Spleen (tissue), 11 donors: ENCODE results near the gene NAGLU. TPM values are rescaled to one million over a fixed set of nuclear protein-coding genes. Genes with fewer than 3 reads are reported as not detected.

Experiments used
- DNase-seq: peaks from one replicate; pipeline ENCODE4 v3.0.0-alpha.2; 2020
- H3K27ac ChIP-seq, 8 donors: fragments of 200-600 bp; sonication (generic) in 7 of 8; 1 replicate in 4 of 8; 2 replicates in 4 of 8; pipeline versions ENCODE4 v1.5.0 to v1.8.0; 2016 to 2021; ENCODE audit warnings: inconsistent platforms in 4 of 8, mild to moderate bottlenecking in 4 of 8, moderate library complexity in 1 of 8
- H3K27me3 ChIP-seq, 7 donors: fragments of 200-600 bp; sonication (generic) in 6 of 7; replicated peaks in 1 of 7; 1 replicate in 4 of 7; 2 replicates in 3 of 7; pipeline versions ENCODE4 v1.5.0 to v1.8.0; 2016 to 2021; ENCODE audit warnings: inconsistent platforms in 3 of 7, mild to moderate bottlenecking in 1 of 7
- H3K36me3 ChIP-seq, 6 donors: fragments of 200-600 bp; sonication (generic) in 5 of 6; 1 replicate in 4 of 6; 2 replicates in 2 of 6; pipeline versions ENCODE4 v1.5.0 to v1.8.0; 2016 to 2021; ENCODE audit warnings: inconsistent platforms in 2 of 6
- H3K4me1 ChIP-seq, 6 donors: fragments of 200-600 bp; sonication (generic) in 5 of 6; 1 replicate in 3 of 6; 2 replicates in 3 of 6; pipeline versions ENCODE4 v1.5.0 to v1.8.0; 2016 to 2021; ENCODE audit warnings: inconsistent platforms in 3 of 6
- H3K4me3 ChIP-seq, 8 donors: fragments of 200-600 bp; sonication (generic) in 7 of 8; 1 replicate in 4 of 8; 2 replicates in 4 of 8; pipeline versions ENCODE4 v1.5.0 to v1.8.0; 2016 to 2021; ENCODE audit warnings: inconsistent platforms in 4 of 8, mild to moderate bottlenecking in 4 of 8, moderate library complexity in 2 of 8
- H3K9me3 ChIP-seq, 8 donors: fragments of 200-600 bp; sonication (generic) in 7 of 8; 1 replicate in 4 of 8; 2 replicates in 4 of 8; pipeline versions ENCODE4 v1.5.0 to v1.8.0; 2016 to 2021; ENCODE audit warnings: inconsistent platforms in 4 of 8
- POLR2A ChIP-seq, 3 donors: fragments of 450-650 bp; IDR thresholded peaks; one replicate each; pipeline ENCODE4 v1.5.1; 2017; ENCODE audit warnings: antibody characterized with exemption in 3 of 3, mild to moderate bottlenecking in 1 of 3
- POLR2AphosphoS5 ChIP-seq, 3 donors: sonication (generic); formaldehyde crosslinking; IDR thresholded peaks; one replicate each; pipeline ENCODE4 v1.5.1; 2017; ENCODE audit warnings: antibody characterized with exemption in 3 of 3
- WGBS, 5 donors: extraction: QIAGEN DNeasy Blood & Tissue Kit in 3 of 5; methylation state at CpG; one replicate each; pipeline versions ENCODE4 v1.1.5 to v1.1.7; 2013 to 2018; 5-methylcytosine and 5-hydroxymethylcytosine counted together
- intact Hi-C: fragments of 100-400 bp; cut with DNase I; formaldehyde crosslinking; loops from one replicate; pipeline ENCODE4 v1.15.0; 2023; ENCODE audit warnings: low total_unique reads
- polyA plus RNA-seq, 3 donors: library from polyadenylated mRNA; stranded (reverse); fragments of 200-250 nt; gene quantifications; one replicate each; pipeline ENCODE4 v1.2.1, GENCODE V29; 2013
- total RNA-seq, 7 donors: library from RNA; depleted of rRNA in 3 of 7; stranded (reverse); fragments of >200 nt in 3 of 7; fragmentation: NEBNext Ultra II Directional in 4 of 7; extraction: Animal tissue kit (Norgen Biotek cat#: 25700) in 4 of 7; gene quantifications; one replicate each; pipeline versions ENCODE4 v1.1.0 to v1.2.1, GENCODE V29; 2016 to 2021
- TF ChIP-seq, protein P1 (sequence below), 11 experiments: fragments of 200-600 bp in 7 of 11; fragments of 450-650 bp in 4 of 11; sonication (generic) in 4 of 11; IDR thresholded peaks in 8 of 11; conservative IDR thresholded peaks in 3 of 11; 1 replicate in 7 of 11; 2 replicates in 4 of 11; pipeline versions ENCODE4 v1.4.0 to v1.8.0; 2016 to 2021; ENCODE audit warnings: antibody characterized with exemption in 11 of 11, inconsistent platforms in 4 of 11, mild to moderate bottlenecking in 1 of 11
- donor health status: healthy with polysubstance abuse.
- donor health status: DM: no; HTN: no; CAD: no; lungs with moderate emphysema.
- donor health status: DM: no; HTN: no; CAD: no.
- donor health status: Bipolar disorder and iron deficiency.
- donor health status: healthy.
- donor health status: DM: no; HTN: no; CAD: no.
- donor health status: DM: yes; HTN: yes; CAD: no.

NAGLU gene
- total and polyA plus RNA-seq, 10 donors, result 27.3 to 61.0 (median 49.3) TPM

DNA sequence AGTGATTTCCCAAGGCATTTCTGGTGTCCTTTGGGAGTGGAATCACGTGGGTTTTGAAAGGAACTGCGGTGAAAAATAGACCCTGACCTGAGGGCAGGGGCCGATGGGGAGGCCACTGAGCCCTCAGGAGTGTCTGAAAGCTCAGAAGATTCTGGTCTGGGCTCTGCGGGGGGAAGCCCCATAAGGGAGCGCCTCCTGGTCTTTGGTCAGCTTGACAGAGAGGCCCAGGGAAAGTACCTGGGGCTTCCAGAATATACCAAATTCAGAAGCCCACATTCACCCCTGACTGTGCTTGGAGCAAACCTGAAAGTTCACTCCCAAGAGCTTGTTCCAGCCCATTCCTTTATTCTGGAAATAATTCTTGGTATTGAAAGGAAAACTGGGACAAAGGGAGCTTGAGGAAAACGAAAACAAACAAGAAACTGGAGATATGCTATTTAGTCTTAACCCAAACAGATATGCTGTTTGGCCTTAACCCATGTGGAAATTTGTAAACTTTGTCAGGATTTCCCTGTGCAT lies 23.2 kb upstream of the NAGLU start:
- no peaks in the 10 kb centered on the region for H3K27me3 ChIP-seq
- TF ChIP-seq, protein P1, sequence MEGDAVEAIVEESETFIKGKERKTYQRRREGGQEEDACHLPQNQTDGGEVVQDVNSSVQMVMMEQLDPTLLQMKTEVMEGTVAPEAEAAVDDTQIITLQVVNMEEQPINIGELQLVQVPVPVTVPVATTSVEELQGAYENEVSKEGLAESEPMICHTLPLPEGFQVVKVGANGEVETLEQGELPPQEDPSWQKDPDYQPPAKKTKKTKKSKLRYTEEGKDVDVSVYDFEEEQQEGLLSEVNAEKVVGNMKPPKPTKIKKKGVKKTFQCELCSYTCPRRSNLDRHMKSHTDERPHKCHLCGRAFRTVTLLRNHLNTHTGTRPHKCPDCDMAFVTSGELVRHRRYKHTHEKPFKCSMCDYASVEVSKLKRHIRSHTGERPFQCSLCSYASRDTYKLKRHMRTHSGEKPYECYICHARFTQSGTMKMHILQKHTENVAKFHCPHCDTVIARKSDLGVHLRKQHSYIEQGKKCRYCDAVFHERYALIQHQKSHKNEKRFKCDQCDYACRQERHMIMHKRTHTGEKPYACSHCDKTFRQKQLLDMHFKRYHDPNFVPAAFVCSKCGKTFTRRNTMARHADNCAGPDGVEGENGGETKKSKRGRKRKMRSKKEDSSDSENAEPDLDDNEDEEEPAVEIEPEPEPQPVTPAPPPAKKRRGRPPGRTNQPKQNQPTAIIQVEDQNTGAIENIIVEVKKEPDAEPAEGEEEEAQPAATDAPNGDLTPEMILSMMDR (IDR thresholded peaks at IDR 0.05 in 8 of 11, conservative IDR thresholded peaks at IDR 0.05 in 3 of 11), result no peak
- TF ChIP-seq POLR2AphosphoS5 (IDR thresholded peaks at IDR 0.05) (no peak), POLR2A (IDR thresholded peaks at IDR 0.05) (no peak)
- H3K9me3 ChIP-seq, result no peaks in the 10 kb centered on the region
- H3K4me1 ChIP-seq, result peaks cover 7 to 48% (median 28%) of the 10 kb centered on the region in 6 donors
- peak overlapping the region in 7 of 8 donors; percentile 34 to 60 (median 44) for H3K27ac ChIP-seq
- intact Hi-C loops, result loop anchor here (10.0 kb wide), 1 partner anchor 48 kb away; no protein-coding TSS in a partner anchor
- peaks cover 0 to 92% (median 36%) of the 10 kb centered on the region in 6 donors for H3K36me3 ChIP-seq
- 43 to 69% (median 63%) methylated on average over 6 of the region's 6 CpGs for WGBS, 5 donors
- no peak for DNase-seq
- no peak overlapping the region for H3K4me3 ChIP-seq

DNA sequence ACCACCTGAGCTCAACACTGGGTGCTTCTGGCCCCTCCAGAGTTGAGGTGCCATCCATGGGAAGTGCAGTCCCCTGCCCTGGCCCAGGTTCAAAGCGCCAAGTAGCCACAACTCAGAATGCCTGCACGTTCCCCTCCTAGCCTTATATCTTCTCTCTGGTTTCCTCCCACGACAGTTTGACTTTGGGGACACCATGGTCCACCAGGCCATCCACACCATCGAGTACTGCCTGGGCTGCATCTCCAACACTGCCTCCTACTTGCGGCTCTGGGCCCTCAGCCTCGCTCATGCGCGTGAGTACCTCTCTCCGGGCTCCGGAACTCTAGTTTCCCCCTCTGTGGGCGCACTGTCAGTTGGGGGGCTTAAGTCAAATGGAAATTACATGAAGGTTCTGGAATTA lies 22.4 kb upstream of the NAGLU start:
- Histone ChIP-seq H3K36me3 (peaks cover 0 to 83% (median 30%) of the 10 kb centered on the region in 6 donors), H3K4me1 (peaks cover 11 to 54% (median 37%) of the 10 kb centered on the region in 6 donors), H3K9me3 (no peaks in the 10 kb centered on the region), H3K27me3 (no peaks in the 10 kb centered on the region), H3K27ac (peak overlapping the region in 3 of 8 donors; percentile 44 to 59 (median 47)), H3K4me3 (no peak overlapping the region)
- intact Hi-C loops, result loop anchor here (10.0 kb wide), 1 partner anchor 49 kb away; no protein-coding TSS in a partner anchor
- 93 to 97% (median 93%) methylated on average over 11 of the region's 11 CpGs for WGBS, 5 donors
- TF ChIP-seq POLR2A (IDR thresholded peaks at IDR 0.05), result no peak
- peak in 1 of 3 donors; percentile 20 for TF ChIP-seq POLR2AphosphoS5 (IDR thresholded peaks at IDR 0.05)
- no peak for DNase-seq

DNA sequence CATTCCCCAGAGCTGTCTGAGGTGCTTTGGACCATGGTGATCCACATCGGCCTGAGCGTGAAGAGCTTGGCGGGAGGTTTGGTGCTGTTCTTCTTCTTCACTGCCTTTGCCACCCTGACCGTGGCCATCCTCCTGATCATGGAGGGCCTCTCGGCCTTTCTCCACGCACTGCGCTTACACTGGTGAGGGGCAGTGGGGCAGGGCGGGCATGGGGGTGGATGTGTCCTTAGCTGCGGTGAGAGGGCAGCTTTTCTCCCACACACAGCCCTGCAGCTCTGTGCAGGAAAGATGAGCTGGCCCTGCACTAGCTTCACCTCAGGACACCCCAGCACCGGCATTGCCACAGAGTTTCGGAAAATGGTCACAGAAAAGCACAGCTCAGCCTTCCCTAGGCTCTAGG lies 21.8 kb upstream of the NAGLU start:
- no peaks in the 10 kb centered on the region for H3K27me3 ChIP-seq
- no peaks in the 10 kb centered on the region for H3K9me3 ChIP-seq
- 95 to 98% (median 95%) methylated on average over 11 of the region's 11 CpGs for WGBS, 5 donors
- TF ChIP-seq, protein P1 (IDR thresholded peaks at IDR 0.05 in 8 of 11, conservative IDR thresholded peaks at IDR 0.05 in 3 of 11), result no peak
- TF ChIP-seq POLR2AphosphoS5 (IDR thresholded peaks at IDR 0.05), result no peak
- intact Hi-C loops, result loop anchor here (10.0 kb wide), 1 partner anchor 49 kb away; no protein-coding TSS in a partner anchor
- peaks cover 14 to 54% (median 42%) of the 10 kb centered on the region in 6 donors for H3K4me1 ChIP-seq
- DNase-seq, result peak; percentile 66
- H3K4me3 ChIP-seq, result no peak overlapping the region
- peaks cover 0 to 77% (median 27%) of the 10 kb centered on the region in 6 donors for H3K36me3 ChIP-seq
- no peak overlapping the region for H3K27ac ChIP-seq

DNA sequence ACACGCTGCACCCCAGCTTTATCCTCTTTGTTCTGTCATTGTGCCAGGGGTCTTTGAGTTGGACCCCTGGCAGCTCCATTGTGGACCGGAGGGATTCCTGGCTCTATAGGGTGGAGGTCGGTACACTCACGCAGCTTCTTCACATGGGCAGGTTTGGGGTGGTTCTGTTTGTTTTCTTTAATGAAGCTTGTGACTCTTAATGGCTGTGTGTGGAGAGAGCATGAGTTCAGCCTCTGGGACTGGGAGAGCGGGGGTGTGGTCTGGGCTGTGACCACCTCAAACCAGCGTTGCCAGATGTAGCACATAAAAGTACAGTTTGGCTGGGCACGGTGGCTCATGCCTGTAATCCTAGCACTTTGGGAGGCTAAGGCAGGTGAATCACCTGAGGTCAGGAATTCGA lies 21.2 kb upstream of the NAGLU start:
- H3K9me3 ChIP-seq, result no peaks in the 10 kb centered on the region
- H3K4me1 ChIP-seq, result peaks cover 20 to 55% (median 45%) of the 10 kb centered on the region in 6 donors
- H3K4me3 ChIP-seq, result no peak overlapping the region
- intact Hi-C loops, result loop anchor here (5.0 to 10.0 kb wide), 3 partner anchors 50 to 193 kb away; no protein-coding TSS in a partner anchor
- H3K36me3 ChIP-seq, result peaks cover 0 to 71% (median 21%) of the 10 kb centered on the region in 6 donors
- peak overlapping the region in 1 of 8 donors; percentile 14 for H3K27ac ChIP-seq
- peak; percentile 40 for DNase-seq
- 81 to 97% (median 91%) methylated on average over 7 to 8 of the region's 8 CpGs for WGBS, 5 donors
- H3K27me3 ChIP-seq, result no peaks in the 10 kb centered on the region
- TF ChIP-seq POLR2A (IDR thresholded peaks at IDR 0.05) (no peak), POLR2AphosphoS5 (IDR thresholded peaks at IDR 0.05) (no peak)
- TF ChIP-seq, protein P1 (IDR thresholded peaks at IDR 0.05 in 8 of 11, conservative IDR thresholded peaks at IDR 0.05 in 3 of 11), result no peak
